SK-N-SH (cell line): ENCODE data around the gene SBF2. TPM values are rescaled to one million over a fixed set of nuclear protein-coding genes. Genes with fewer than 3 reads are reported as not detected.

ENCODE experiments used
- CTCF ChIA-PET: fragments of 300-600, 350-600 bp; formaldehyde crosslinking; extraction: SDS; loops from one replicate; lab custom pipeline; 2021; lab: Yijun Ruan, JAX
- POLR2A ChIA-PET: fragments of 350-600 bp; sonication (Branson Sonifier 250); formaldehyde crosslinking; extraction: SDS; loops from one replicate; lab custom pipeline; 2020; ENCODE audit warnings: antibody characterized with exemption, inconsistent platforms; lab: Yijun Ruan, JAX
- DNase-seq: peaks from one replicate; pipeline ENCODE4 v3.0.0; 2012
- H2AFZ ChIP-seq: fragments of 200-600 bp; sonication (generic); 2 replicates; pipeline ENCODE4 v1.8.1; 2016; ENCODE audit warnings: antibody characterized with exemption, mild to moderate bottlenecking, low read depth
- H3F3A ChIP-seq: fragments of 200-600 bp; sonication (generic); replicated peaks from 2 replicates; pipeline ENCODE3; 2016; ENCODE audit warnings: antibody characterized with exemption, mild to moderate bottlenecking; ENCODE audit not compliant: insufficient read depth
- H3K27ac ChIP-seq, 2 experiments: fragments of 200-500 bp in 1 of 2; fragments of 200-600 bp in 1 of 2; sonication (Bioruptor generic) in 1 of 2; sonication (generic), shearing (Covaris generic) in 1 of 2; 2 replicates each; pipeline versions ENCODE4 v1.5.1 to v1.6.1; 2014 to 2016; ENCODE audit warnings: low read depth in 2 of 2, inconsistent platforms in 1 of 2, low read length in 1 of 2, mild to moderate bottlenecking in 1 of 2, mixed read lengths in 1 of 2
- H3K27me3 ChIP-seq: fragments of 200-600 bp; sonication (generic), shearing (Covaris generic); 2 replicates; pipeline ENCODE4 v1.6.1; 2016; ENCODE audit warnings: mixed run types; ENCODE audit not compliant: insufficient read depth
- H3K36me3 ChIP-seq, 2 experiments: fragments of 200-500 bp in 1 of 2; fragments of 200-600 bp in 1 of 2; sonication (Bioruptor generic) in 1 of 2; sonication (generic) in 1 of 2; replicated peaks in 1 of 2; 2 replicates each; pipeline versions ENCODE3 to v1.5.1; 2014 to 2016; ENCODE audit warnings: low read length in 1 of 2, mild to moderate bottlenecking in 1 of 2; ENCODE audit not compliant: insufficient read depth in 2 of 2, control insufficient read depth in 1 of 2
- H3K4me1 ChIP-seq, 2 experiments: fragments of 200-500 bp in 1 of 2; fragments of 200-600 bp in 1 of 2; sonication (Bioruptor generic) in 1 of 2; sonication (generic), shearing (Covaris generic) in 1 of 2; 2 replicates each; pipeline versions ENCODE4 v1.5.1 to v1.6.1; 2014 to 2016; ENCODE audit warnings: low read depth in 1 of 2, low read length in 1 of 2, mixed run types in 1 of 2; ENCODE audit not compliant: insufficient read depth in 2 of 2, control insufficient read depth in 1 of 2
- H3K4me2 ChIP-seq: fragments of 200-600 bp; sonication (generic), shearing (Covaris generic); 2 replicates; pipeline ENCODE4 v1.6.1; 2017; ENCODE audit warnings: mixed run types
- H3K4me3 ChIP-seq, 2 experiments: fragments of 200-500 bp in 1 of 2; fragments of 200-600 bp in 1 of 2; sonication (Bioruptor generic) in 1 of 2; sonication (generic), shearing (Covaris generic) in 1 of 2; 2 replicates each; pipeline versions ENCODE4 v1.5.1 to v1.8.1; 2014 to 2016; ENCODE audit warnings: low read depth in 2 of 2, inconsistent platforms in 1 of 2, low read length in 1 of 2, mild to moderate bottlenecking in 1 of 2, mixed read lengths in 1 of 2, moderate library complexity in 1 of 2
- H3K79me2 ChIP-seq: fragments of 200-600 bp; sonication (generic); 2 replicates; pipeline ENCODE4 v1.8.1; 2017; ENCODE audit warnings: mild to moderate bottlenecking; ENCODE audit not compliant: insufficient read depth
- H3K9ac ChIP-seq: fragments of 200-600 bp; sonication (generic); 2 replicates; pipeline ENCODE4 v1.6.1; 2017; ENCODE audit warnings: mixed run types
- H3K9me2 ChIP-seq: fragments of 200-600 bp; sonication (generic); 2 replicates; pipeline ENCODE4 v1.6.1; 2017; ENCODE audit warnings: mixed run types
- H3K9me3 ChIP-seq: fragments of 200-600 bp; sonication (generic); 2 replicates; pipeline ENCODE4 v1.6.1; 2017; ENCODE audit warnings: mixed run types, mild to moderate bottlenecking, moderate library complexity
- H4K20me1 ChIP-seq: fragments of 200-600 bp; sonication (generic); 2 replicates; pipeline ENCODE4 v1.6.1; 2017; ENCODE audit warnings: mild to moderate bottlenecking, mixed run types; ENCODE audit not compliant: insufficient read depth
- CTCF ChIP-seq: fragments of 200-600 bp; sonication (generic); IDR thresholded peaks from 2 replicates; pipeline ENCODE4 v1.6.1; 2017; ENCODE audit warnings: antibody characterized with exemption, mild to moderate bottlenecking, moderate library complexity
- ELF1 ChIP-seq: IDR thresholded peaks from 2 replicates; pipeline ENCODE4 v1.4.0; 2012
- EZH2phosphoT487 ChIP-seq: fragments of 200-600 bp; sonication (generic); IDR thresholded peaks from 2 replicates; pipeline ENCODE4 v1.6.1; 2017; ENCODE audit warnings: low read depth, mixed run types, mild to moderate bottlenecking, antibody characterized with exemption, moderate library complexity, borderline replicate concordance
- FOSL2 ChIP-seq: IDR thresholded peaks from 2 replicates; pipeline ENCODE4 v1.4.0; 2012; ENCODE audit warnings: low read depth, mild to moderate bottlenecking, moderate library complexity, borderline replicate concordance
- FOXM1 ChIP-seq: IDR thresholded peaks from 2 replicates; pipeline ENCODE4 v1.4.0; 2012; ENCODE audit warnings: low read depth, mild to moderate bottlenecking
- GABPA ChIP-seq: IDR thresholded peaks from 2 replicates; pipeline ENCODE4 v1.4.0; 2012; ENCODE audit warnings: low read depth, mild to moderate bottlenecking
- GATA2 ChIP-seq: sonication (generic); formaldehyde crosslinking; IDR thresholded peaks from 2 replicates; pipeline ENCODE4 v1.5.0; 2020; ENCODE audit warnings: mild to moderate bottlenecking, missing genetic modification reagents
- IRF3 ChIP-seq: fragments of 150-350 bp; IDR thresholded peaks from 2 replicates; pipeline ENCODE4 v1.6.1; 2016; ENCODE audit warnings: mild to moderate bottlenecking, low read depth, low read length
- JUND ChIP-seq: IDR thresholded peaks from 2 replicates; pipeline ENCODE4 v1.4.0; 2012
- MEF2A ChIP-seq: IDR thresholded peaks from 2 replicates; pipeline ENCODE4 v1.4.0; 2012; ENCODE audit warnings: low read depth, borderline replicate concordance
- NRF1 ChIP-seq: IDR thresholded peaks from 2 replicates; pipeline ENCODE4 v1.6.1; 2012; ENCODE audit warnings: low read depth, mild to moderate bottlenecking, low read length
- POLR2AphosphoS5 ChIP-seq: IDR thresholded peaks from 2 replicates; pipeline ENCODE4 v1.6.1; 2012; ENCODE audit warnings: low read depth, low read length
- RAD21 ChIP-seq: IDR thresholded peaks from 2 replicates; pipeline ENCODE4 v1.6.1; 2012; ENCODE audit warnings: mild to moderate bottlenecking, low read length
- REST ChIP-seq: IDR thresholded peaks from 2 replicates; pipeline ENCODE4 v1.6.1; 2012; ENCODE audit warnings: mild to moderate bottlenecking, low read depth, low read length, moderate library complexity
- RFX5 ChIP-seq: IDR thresholded peaks from 2 replicates; pipeline ENCODE4 v1.6.1; 2012; ENCODE audit warnings: mild to moderate bottlenecking, improper control_type of control experiment, low read length
- RXRA ChIP-seq: IDR thresholded peaks from 2 replicates; pipeline ENCODE4 v1.4.0; 2012; ENCODE audit warnings: low read depth, mild to moderate bottlenecking, borderline replicate concordance
- SMC3 ChIP-seq: IDR thresholded peaks from 2 replicates; pipeline ENCODE4 v1.6.1; 2012; ENCODE audit warnings: low read depth, low read length, improper control_type of control experiment
- TCF12 ChIP-seq: IDR thresholded peaks from 2 replicates; pipeline ENCODE4 v1.4.0; 2012
- TEAD4 ChIP-seq: IDR thresholded peaks from 2 replicates; pipeline ENCODE4 v1.4.0; 2012; ENCODE audit warnings: mild to moderate bottlenecking, borderline replicate concordance; ENCODE audit not compliant: insufficient read depth
- USF1 ChIP-seq: IDR thresholded peaks from 2 replicates; pipeline ENCODE4 v1.4.0; 2012; ENCODE audit warnings: low read depth, borderline replicate concordance
- YY1 ChIP-seq: IDR thresholded peaks from 2 replicates; pipeline ENCODE4 v1.4.0; 2012; ENCODE audit warnings: low read depth, mild to moderate bottlenecking
- WGBS: methylation state at CpG from one replicate; pipeline ENCODE4 v1.1.6; 2017; ENCODE audit warnings: low lambda C conversion rate; 5-methylcytosine and 5-hydroxymethylcytosine counted together
- polyA plus RNA-seq, 3 experiments: library from polyadenylated mRNA; depleted of rRNA; stranded (reverse); fragments of >200 nt; gene quantifications; 2 replicates each; pipeline ENCODE4 v1.2.3, GENCODE V29; 2012

Gene SBF2
- polyA plus RNA-seq, 1 of the 3 experiments (the other 2 are of a cell fraction) = 23.0 TPM

- Histone ChIP-seq H3K79me2 (no peaks in the 10 kb centered on the region), H3K9ac (no peak overlapping the region), H3K4me1 (no peaks in the 10 kb centered on the region; a peak in 2 of 4 replicates), H3K27ac (no peak overlapping the region), H3F3A (peaks cover 3% of the 10 kb centered on the region), H3K36me3 (peaks cover 0 to 3% of the 10 kb centered on the region in 2 experiments), H2AFZ (no peak overlapping the region), H4K20me1 (no peaks in the 10 kb centered on the region), H3K9me3 (no peaks in the 10 kb centered on the region)
- no peak for DNase-seq
- POLR2A ChIA-PET = no interaction called here
- CTCF ChIA-PET = interaction anchor here (0.9 kb wide), 1 partner anchor 11 kb away, joined by 5 read pairs; no protein-coding TSS in a partner anchor
- TF ChIP-seq YY1 (no peak), RAD21 (no peak), GATA2 (CRISPR knock-in tag) (no peak), RFX5 (no peak), IRF3 (no peak), TEAD4 (no peak), NRF1 (no peak), SMC3 (no peak), POLR2AphosphoS5 (no peak)
- TF ChIP-seq, all 33 proteins: peak for 0
- Histone ChIP-seq H3K9me2 (no peaks in the 10 kb centered on the region), H3K4me3 (no peak overlapping the region), H3K4me2 (no peak overlapping the region), H3K27me3 (no peaks in the 10 kb centered on the region)
- whole genome bisulfite sequencing = 97% methylated on average over 2 of the region's 2 CpGs
Observed at GRCh38 chr11:9880657-9881056, 413.4 kb downstream of the SBF2 start.

GRCh38 chr11:9878936-9879335 is 415.1 kb downstream of the SBF2 start:
- 0 out of 4 replicates have a peak overlapping the region, but pooled peaks of 1 of the 2 experiments have one; percentile 4 for H3K27ac ChIP-seq
- H3K9me2 ChIP-seq = no peaks in the 10 kb centered on the region
- H3K79me2 ChIP-seq = no peaks in the 10 kb centered on the region
- no peaks in the 10 kb centered on the region for H3K9me3 ChIP-seq
- ChIA-PET CTCF (interaction anchor here (0.7 to 1.1 kb wide), 3 partner anchors 16 to 429 kb away, joined by 3 to 4 read pairs (median 4); no protein-coding TSS in a partner anchor), POLR2A (no interaction called here)
- no peak overlapping the region for H3K4me3 ChIP-seq
- WGBS = 78% methylated on average over 2 of the region's 2 CpGs
- peaks cover 0 to 3% of the 10 kb centered on the region in 2 experiments for H3K36me3 ChIP-seq
- H3K4me2 ChIP-seq = no peak overlapping the region
- no peaks in the 10 kb centered on the region; a peak in 2 of 4 replicates for H3K4me1 ChIP-seq
- DNase-seq = no peak
- no peaks in the 10 kb centered on the region for H3K27me3 ChIP-seq
- H3K9ac ChIP-seq = no peak overlapping the region
- H3F3A ChIP-seq = no peaks in the 10 kb centered on the region
- no peak overlapping the region for H2AFZ ChIP-seq
- no peaks in the 10 kb centered on the region for H4K20me1 ChIP-seq
- TF ChIP-seq EZH2phosphoT487 = no peak
- TF ChIP-seq REST = no peak
- TF ChIP-seq JUND = no peak
- TF ChIP-seq POLR2AphosphoS5 = no peak
- TF ChIP-seq RXRA = no peak
- TF ChIP-seq NRF1 = no peak
- no peak for TF ChIP-seq FOSL2
- no peak for TF ChIP-seq GABPA
- no peak for TF ChIP-seq TCF12
- no peak for TF ChIP-seq CTCF
- TF ChIP-seq FOXM1 = no peak
- TF ChIP-seq USF1 = no peak
- no peak for TF ChIP-seq ELF1
- no peak for TF ChIP-seq GATA2 (CRISPR knock-in tag)
- no peak for TF ChIP-seq MEF2A
